Activated CD4-positive, alpha-beta T cell treated with anti-CD3 and anti-CD28 coated beads for 24 hours (primary cell): ENCODE results near the gene DPEP3.
"Not testable (repeated sequence)": the region's sequence is repeated elsewhere in the genome, so short reads cannot be mapped to it uniquely, and the experiment has no call there.

Experiments
- DNase-seq, 2 donors: peaks; one replicate each; pipeline ENCODE4 v3.0.0-alpha.2; 2020; ENCODE audit warnings: low read depth in 2 of 2

DPEP3 gene

DNA sequence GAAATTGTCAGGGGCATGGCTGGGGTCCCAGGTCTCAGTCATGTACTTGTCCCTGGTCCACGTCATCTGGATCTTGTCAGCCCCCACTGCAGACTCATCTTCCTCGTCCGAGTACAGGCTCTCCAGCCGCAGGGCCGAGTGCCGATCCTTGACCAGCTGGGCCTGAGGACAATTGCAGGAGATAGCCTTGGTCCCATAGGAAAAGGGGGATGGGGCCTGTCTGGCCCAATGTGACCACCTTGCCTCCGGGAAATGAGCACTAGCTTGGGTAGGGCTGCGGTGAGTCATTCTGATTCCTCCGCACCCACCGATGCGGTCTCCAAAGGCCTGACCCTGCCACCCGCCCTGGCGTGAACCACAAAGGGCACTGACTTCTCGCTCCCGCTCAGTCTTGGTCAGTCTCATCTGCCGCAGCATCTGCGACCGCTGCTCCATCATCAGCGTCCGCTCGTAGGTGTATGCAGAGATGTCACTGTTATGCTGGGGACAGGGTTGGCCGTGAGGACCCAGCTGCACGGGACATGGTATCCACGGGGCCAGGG is 34.8 kb downstream of the DPEP3 start:
- no peak for DNase-seq

DNA sequence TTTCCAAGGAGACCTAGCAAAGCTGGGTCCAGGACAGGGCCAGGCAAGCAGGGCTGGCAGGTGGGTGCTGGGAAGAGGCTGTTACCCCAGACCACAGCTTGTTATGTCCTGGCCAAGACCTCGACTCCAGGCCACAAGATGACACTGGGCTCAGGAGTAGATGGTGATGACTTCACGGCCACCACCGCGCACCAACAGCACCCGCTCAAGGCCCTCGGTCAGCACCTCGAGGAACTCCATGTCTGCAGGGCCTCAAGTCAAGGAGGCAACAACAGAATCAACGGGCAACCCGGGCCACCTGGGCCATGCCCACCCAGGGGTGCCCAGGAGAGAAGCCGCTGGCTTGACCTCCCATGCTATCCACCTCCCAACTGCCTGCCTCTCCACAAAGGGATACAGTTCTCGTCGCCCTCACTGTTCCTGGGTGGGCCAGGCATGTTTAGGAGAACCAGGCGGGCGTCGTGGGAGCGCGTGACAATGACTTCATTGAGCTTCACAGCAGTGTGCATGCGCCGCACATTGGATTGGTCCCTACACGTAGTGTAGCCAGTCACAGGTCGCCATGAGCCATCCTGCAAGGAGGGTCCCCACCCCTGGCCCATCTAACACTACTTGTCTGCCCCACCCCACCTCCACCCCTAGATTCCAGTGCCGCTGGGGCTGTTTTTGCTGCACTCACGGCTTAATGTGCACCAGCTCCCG is 35.5 kb downstream of the DPEP3 start:
- no peak for DNase-seq

DNA sequence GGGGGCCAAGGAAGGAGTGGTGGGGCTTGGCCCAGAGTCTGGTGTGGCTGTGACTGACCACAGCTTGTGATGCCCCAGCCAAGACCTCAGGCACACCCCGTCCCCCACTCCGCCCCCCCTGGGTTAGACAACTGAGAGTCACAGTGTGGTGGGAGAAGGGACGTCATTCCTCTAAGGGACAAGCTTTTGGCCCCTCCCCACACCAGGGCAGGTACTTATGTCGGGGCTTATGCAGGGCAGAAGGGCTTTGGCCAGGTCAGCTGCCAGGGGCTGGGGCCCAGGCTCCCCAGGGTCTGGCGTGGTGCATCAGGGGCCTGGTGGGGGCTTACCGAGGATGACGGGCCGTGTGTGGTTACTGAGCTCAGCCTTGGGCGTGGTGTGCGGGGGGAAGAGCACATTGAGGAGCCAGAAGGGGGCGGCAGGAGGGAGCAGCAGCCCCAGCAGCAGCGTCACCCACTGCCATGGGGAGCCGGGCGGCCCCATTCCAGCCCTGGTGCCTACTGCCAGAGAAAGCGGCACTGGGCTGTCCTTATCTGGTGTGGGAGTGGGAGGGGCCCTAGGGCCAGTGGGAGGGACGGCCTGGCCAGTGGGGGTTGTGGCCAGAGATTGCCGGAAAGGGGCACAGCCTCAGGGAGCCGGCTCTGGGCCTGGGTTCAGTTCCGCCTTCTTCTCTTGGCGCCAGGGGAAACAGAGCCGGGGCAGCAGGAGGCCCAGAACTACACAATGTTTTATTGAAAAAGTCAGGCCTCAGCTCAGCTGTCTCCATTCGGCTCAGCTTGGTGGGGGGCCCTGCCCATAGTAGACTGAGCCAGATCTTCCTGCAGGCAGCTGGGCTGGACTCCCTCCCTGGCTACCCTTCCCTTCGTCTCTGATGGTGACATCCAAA is 36.4 kb downstream of the DPEP3 start, which contains the start of gene LCAT:
TSS of gene LCAT (minus strand) at position 502 of the 886 bp plus-strand sequence. CDS start at position 483, 19 bp downstream.
- DNase-seq, result no peak

DNA sequence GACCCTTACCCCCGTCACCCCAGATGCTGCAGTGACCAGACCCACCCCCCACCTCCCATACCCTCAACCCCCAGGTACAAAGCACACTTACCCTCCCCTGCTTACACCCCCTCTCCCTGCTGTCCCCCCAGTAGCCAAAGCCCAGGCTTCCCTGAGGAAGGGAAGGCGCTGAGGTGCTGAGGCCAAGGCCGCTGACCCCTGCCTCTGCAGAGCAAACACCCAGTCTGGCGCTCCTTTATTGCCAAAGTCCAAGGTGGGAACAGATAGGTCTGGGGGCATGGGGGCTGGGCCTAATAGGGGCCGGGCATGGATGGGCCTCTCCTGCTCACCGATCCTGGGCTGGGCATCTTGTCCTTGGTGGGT is 37.1 kb downstream of the DPEP3 start:
- no peak for DNase-seq

DNA sequence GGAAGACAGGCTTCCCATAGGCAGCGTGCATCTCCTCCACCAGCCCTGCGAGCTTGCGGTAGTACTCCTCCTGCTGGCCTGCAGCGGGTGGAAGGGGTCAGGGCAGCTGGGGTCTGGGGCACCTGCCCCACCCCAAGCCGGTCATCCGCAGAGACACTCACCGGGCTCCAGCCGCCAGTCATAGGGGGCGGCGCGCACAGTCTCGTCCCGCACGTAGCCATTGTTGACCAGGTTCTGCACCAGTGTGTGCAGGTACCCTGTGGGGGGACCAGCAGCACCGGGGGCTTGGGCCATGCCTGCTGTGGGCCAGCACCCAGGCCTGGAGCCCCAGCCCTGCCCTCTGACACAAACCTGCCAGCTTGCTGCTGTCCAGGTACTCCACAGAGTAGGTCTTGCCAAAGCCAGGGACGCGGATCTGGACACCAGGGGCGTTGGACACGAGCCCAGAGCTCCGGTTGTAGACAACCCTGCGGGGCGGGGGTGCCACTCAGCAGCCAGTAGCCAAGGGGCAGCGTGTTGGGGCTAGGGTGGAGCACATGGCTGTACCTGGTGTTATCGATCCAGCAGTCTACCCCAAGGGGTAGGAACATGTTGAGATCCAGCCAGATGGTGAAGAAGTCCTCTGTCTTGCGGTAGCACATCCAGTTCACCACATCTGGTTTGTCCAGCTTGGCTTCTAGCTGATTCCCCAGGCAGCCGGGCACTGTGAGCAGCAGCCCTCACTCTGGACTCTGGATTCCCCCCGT is 37.6 kb downstream of the DPEP3 start:
- no peak for DNase-seq

DNA sequence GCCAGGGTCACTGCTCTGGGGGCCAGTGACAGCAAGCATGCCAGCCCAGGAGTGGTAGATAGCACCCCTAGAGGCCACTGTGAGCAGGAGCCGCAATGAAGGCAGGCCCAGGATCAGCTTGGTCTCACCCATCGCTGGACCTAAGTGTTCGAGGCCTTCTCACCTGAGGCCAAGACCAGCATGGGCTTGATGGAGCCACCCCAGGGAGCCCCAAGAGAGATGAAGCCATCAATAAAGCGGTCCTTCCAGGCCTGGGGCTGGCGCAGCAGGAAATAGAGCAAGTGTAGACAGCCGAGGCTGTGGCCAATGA is 38.1 kb downstream of the DPEP3 start:
- DNase-seq, result no peak

DNA sequence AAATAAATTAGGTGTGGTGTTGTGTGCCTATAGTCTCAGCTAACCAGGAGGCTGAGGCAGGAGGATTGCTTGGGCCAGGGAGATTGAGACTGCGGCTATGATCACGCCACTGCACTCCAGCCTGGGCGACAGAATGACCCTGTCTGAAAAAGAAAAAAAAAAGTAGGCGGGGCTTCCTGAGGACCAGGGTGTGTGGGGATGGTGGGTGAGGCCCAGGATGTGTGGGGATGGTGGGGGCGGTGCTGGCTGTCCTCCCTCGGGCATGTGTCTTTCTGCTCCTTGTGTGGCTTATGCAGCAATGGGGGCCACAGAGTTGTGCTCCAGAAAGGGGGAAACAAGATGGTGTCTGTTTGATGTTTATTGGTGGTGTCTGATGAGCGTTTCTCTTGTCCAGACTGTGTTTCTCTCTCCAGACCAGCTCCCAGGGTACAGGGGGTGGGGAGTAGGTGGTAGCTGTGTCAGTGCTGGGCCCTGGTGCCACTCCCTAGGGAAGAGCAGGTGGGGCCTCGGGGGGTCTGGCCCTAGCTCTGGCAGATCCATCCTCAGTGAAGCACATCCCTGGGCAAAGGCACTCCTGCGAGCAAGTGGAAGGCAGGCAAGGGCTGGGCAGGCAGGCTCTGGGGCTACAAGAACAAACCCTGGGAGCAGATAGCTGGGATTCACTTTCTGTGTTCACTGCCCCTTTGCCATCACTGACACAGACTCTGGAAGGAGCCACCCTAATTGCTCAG is 38.7 kb downstream of the DPEP3 start:
- DNase-seq, result no peak

DNA sequence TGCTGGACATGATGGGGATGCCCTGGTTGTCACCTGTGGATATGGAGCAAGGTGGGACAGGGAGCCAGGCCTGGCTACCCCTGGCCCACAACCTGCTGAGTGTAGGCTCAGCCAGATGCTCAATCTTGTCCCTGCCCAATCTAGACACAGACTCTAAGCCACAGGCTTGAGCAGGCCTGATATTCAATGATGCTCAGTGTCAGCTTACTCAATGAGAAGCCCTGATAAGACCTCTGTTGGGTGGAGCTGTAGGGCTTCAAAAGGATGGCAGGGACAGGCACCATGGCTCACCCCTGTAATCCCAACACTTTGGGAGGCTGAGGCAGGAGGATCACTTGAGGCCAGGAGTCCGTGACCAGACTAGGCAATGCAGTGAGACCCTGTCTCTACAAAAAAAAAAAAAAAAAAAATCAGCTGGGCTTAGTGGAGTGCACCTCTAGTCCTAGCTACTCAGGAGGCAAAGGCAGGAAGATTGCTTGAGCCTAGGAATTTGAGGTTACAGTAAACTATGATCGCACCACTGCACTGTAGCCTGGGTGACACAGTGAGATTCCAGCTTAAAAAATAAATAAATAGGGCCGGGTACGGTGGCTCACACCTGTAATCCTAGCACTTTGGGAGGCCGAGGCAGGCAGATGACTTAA is 39.7 kb downstream of the DPEP3 start:
- no peak for DNase-seq

DNA sequence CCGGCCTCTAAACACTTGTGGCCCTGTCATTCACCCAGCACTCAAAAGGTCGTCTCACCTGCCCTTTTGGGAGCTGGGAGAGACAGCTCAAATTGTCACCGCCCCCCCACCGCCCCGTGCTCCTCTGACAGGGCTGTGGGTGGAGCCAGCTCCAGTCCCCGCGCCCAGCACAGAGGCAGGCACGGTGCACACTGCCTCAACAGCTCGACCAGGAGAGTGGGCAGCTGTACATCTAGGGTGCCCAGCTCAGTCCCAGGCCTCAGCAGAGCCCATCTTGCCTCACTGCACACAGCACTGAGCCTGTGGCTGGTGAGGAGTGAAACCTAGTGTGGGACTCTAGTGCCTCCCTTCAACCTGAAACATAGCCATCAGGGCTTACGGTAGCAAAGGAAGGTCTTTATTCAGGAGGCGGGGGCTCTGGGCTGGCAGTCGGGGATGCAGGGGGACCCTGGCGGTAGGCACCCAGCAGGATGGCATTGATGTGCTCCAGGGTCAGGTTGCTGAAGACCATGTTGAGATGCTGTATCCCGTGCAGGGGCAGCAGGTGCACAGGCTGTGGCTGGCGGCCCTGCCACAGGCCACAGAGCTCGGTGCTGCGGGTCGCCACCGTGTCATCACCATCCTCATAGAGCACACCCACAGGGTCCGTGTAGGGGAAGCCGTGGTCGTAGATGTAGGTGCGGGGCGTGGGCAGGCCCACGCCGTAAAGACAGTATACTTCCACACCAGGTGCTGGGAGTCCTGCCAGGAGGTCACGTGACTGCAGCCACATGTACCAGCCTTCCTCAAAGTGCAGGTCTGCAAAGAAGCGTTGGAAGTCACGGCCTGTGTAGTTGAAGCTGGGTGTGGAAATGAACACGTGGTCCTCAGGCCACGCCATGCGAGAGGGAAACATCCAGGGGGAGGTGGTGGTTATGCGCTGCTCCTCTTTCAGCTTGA is 40.5 kb downstream of the DPEP3 start:
- DNase-seq, result peak in 1 of 2 donors; percentile 52

DNA sequence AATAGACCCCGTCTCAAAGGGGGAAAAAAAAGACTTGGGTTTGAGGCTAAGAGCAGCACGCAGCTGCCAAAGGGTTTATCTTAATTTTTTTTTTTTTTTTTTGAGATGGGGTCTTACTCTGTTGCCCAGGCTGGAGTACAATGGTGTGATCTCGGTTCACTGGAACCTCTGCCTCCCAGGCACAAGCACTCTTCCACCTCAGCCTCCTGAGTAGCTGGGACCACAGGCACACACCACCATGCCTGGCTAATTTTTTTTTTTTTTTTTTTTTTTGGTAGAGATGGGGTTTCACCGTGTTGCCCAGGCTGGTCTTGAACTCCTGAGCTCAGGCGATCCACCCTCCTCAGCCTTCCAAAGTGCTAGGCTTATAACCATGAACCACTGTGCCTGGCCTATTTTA is 42.6 kb downstream of the DPEP3 start:
- DNase-seq, result not testable (repeated sequence)

DNA sequence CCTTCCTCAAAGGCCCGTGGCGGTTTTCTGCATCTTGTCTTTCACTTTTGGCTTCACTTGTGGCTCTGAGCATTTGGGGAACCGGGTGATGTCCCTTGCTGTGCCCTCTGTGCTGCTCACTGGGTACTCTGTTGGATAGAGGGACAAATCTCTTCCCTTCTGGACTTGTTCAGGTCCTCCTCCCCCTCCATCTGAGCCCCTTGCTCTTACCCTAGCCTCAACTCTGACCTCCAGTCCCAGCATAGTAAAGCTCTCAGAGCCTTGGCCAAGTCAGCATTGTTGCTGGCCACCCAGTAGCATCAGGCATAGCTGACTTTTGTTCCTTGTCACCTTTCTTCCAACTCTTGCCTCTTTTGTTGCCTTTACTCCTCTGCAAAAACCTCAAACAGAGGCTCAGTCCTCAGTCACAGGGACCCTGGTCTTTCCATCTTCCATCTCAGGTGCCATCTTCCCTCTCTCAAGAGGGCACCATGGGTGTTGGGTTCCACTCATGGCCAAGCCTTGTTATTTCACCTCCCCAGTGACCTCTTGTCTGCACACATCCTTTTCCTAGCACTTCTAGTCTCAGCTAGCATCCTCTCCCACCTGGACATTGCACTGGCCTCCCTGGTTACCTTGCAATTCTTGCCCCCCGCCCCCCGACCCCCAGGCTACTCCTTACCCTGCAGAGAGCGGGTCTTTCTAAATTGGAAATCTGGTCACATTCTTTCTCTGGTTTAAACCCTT is 43.3 kb downstream of the DPEP3 start:
- DNase-seq, result peak; percentile 56 to 61

DNA sequence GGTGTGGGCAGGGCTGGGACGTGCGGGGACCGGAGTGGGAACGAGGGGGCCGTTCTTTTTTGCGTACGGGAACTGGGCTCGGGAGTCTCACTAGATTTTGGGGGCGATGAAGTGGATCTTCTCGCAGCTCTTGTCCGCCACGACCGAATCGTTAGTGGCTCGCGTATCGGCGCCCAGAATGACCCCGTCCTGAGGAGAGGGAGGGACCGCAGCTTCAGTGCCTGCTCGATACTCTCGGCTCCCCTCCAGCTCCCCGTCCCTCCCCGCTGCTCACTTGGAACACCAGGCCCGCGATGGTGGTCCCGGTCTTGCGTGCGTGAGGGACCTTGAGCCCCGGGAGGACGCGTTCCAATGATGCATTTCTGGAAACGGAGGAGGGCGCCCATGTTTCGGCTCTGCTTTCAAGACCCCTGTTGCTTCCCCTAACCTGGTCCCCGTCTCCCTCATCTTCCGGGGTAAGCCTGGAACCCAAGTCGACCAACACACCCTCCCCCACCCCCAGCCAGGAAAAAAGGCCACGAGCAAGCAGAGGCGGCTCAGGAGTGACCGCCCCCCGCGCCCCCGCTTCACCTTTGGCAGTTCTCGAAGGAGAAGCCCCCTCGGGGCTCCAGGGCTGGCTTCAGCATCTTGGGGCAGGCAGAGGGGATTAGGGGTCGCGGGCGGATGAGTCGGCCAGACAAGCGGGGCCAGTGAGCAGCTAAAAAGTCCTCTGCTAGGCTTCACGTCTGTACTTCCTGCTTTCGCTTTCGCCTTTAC is 44.0 kb downstream of the DPEP3 start, which contains the start of gene PSMB10:
TSS of gene PSMB10 (minus strand) at position 727 of the 756 bp plus-strand sequence. CDS start at position 626, 101 bp downstream.
- no peak for DNase-seq

DNA sequence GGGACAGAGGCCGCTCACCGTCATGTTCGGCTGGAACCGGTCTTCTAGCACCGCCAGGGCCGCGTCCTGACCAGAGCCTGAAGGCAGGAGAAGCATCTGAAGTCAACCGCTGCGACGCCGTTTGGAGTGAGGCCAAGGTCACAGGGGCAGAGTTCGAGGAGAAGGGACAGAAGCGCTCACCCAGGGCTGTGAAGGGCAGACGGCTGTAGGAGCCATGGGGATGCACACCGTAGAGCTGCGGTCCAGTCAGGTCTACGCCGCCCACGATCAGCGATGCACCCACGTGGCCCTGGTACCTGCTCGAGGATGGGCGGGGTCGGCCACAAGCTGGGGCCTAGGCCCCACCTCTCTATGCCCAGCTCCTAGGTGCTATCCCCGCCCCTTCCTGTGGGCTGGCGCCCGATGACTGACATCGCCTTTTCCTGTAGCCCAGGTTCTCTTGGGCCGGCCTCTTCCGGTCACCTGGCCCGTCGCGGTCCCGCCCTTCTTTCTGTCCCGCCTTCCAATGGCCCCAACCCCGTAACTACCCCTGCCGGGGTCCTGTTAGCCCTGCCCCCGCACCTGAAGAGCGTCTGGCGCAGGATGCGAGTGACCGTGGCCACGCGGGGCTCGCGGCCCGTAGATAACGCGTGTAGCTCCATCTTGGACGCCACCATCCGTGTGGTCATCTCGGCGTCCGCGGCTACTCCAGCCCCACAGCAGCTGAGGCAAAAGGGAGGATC is 44.7 kb downstream of the DPEP3 start:
- DNase-seq, result peak; percentile 93

DNA sequence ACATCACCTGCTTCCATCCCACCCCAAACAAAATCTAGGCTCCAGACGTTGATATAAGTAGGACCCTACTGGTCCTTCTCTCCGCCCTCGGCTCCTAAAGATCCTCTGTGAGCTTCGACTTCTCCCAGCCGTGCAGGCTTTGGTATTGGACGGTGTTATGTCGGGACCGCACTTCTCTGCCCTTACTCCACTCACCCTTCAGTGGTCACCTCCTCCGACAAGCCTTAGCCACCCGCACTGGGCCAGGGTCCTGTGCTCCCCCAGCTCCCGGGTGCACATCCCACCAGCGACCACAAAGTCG is 45.2 kb downstream of the DPEP3 start:
- no peak for DNase-seq

DNA sequence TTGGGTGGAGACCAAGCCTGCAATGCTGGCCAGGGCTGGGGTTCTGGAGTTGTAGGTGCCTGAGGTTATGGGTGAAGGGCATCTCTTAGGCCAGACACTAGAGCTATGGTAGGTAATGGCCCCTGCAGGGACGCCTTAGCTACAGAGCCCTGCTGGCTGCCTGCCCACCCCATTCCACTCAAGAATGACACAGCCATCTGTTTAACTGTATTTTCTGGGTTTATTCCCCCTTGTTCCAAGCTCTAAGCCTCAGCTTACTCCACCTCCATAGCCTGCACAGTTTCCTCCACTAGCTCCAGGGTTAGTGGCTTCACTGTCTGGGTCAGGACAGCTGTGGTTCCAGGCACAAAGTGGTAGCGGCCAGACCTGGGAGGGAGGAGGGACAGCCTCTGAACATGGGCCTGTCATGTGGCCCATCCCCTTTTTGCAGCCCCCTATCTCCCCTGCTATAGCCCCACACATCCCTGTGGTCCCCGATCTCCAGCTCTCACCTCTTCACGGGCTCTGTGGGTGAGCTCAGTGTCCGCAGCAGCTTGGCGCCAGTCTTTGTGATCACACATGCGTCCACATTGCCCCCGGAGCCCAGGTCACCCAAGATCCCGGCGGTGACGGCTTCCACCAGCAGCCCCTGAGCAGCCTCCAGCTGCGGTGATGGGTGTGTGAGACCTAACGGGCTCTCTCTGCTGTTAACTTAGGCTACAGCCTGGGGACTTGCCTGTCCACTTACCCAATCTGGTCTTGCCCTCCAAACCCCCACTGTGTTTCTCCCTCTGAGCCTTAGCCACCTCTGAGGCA is 45.8 kb downstream of the DPEP3 start:
- no peak for DNase-seq

DNA sequence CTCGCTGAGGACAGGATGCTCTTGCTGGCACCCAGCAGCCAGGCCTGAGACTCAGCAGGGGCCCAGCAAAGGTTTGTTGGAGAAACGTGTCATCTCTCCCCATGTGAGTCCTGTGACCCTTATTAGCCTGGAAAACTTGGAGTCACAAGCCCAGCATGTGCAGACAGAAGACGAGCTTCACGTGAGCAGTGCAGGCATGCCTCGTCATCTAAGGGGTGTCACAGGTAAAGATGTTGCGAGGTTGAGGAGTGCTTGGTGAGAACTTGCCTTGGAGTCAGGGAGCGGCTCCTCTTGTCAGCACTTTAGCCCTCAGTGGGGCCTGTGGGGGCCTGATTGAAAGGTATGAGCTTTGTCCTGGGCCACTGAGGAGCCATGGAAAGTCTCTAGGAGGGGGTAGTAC is 46.5 kb downstream of the DPEP3 start:
- no peak for DNase-seq

DNA sequence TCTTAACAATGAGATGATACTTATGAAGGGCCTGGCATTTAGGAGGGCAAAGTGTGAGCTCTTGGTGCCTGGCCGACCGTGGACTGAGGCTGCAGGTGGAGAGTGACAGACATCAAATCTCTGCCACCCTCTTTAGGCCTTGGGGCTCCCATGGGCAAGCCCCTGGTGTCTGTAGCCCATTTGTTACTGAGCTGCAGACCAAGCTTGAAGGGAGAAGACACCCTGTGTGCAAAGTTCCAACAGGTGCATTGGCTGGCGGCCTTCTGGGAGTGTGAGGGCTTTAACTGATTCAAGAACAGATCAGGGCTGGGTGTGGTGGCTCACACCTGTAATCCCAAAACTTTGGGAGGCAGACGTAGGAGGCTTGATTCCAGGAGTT is 47.8 kb downstream of the DPEP3 start:
- no peak for DNase-seq
